HG03045 (cell line): ENCODE measurements around the gene WASL.
"Not testable (repeated sequence)": the region's sequence is repeated elsewhere in the genome, so short reads cannot be mapped to it uniquely, and the experiment has no call there.

Experiments used
- ATAC-seq: cut with Tn5 transposase; IDR thresholded peaks from one replicate; pipeline ENCODE4 v1.9.1; 2021; ENCODE audit warnings: mild to moderate bottlenecking, moderate library complexity; ENCODE audit not compliant: unreplicated experiment

WASL gene

DNA sequence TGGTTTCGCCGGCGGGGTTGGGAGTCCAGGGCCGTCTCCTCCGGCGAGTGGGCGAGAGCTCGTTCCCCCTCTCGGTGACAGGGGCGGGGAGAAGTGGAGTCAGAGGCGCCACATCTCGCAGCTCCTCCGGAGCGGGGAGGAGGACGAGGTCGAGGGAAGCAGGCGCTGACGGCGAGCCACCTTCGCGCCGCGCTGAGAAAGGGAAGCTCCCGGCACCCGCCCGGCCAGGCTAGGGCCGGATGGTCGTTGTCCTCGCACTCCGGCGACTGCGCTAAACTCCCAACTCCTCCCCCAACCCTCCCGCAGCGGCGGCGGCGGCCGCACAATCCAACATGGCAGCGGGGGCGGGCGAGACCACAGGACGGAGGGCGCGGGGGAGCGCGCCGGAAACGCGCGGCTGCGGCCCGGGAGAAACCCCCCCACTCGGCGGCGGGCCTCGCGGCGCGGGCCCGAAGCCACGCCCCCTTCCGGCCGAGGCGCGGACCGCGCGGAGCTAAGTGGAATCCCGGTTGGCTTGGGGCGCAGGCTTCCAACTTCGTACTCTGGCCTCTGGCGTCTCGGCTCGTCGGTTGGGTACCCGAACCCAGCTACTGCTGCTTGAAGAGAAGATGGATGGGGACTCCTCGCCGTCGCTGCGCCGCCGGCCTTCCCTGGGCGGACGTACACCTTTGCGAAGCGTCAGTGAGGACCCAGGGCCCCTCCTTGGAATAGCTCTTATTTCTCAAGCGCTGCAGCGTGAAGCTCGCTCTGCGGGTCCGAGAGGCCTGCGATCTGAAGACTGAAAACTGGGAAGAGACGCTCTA lies at the start of gene WASL:
WASL (minus strand) TSS at position 270 of the 803 bp plus-strand sequence; CDS start at position 1, 269 bp downstream.
- ATAC-seq: peak; percentile 81

- no peak for ATAC-seq
Measured at GRCh38 chr7:123797673-123798531, 49.1 kb upstream of the WASL start.

DNA sequence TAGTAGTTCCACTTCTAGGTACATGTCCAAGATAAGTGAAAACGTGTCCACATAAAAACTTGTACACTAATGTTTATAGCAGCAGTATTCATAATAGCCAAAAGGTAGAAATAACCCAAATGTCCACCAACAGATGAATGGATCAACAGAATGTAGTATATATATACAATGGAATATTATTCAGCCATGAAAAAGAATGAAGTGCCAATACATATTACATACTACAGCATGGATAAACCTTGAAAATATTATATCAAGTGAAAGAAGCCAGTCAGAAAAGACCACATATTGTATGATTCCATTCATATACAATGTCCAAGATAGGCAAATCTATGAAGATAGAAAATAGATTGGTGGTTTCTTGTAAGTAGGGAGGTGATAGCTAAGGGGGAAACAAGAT lies 47.8 kb upstream of the WASL start:
- no peak for ATAC-seq

DNA sequence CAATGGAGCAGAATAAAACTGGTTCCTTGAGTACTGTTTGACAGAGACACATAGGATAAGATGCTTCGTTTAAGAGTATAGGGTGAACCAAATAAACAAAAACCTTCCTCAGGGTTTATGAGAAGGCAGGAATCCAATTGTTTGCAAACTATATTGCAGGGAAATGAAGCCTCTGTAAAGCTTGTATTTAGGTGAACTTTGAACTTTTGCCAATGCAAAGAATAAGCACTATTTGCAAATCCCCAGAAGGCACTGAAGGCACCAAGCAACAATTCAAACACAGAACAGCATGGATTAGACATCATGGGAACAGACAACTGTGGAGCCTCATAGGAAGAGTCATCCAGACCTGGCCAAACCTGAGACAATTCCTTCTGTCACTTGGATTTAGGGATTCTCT lies 47.1 kb upstream of the WASL start:
- ATAC-seq: no peak

- not testable (repeated sequence) for ATAC-seq
Measured at GRCh38 chr7:123795116-123795515, 46.3 kb upstream of the WASL start.

GRCh38 chr7:123792547-123792946 lies 43.7 kb upstream of the WASL start:
- ATAC-seq: no peak

DNA sequence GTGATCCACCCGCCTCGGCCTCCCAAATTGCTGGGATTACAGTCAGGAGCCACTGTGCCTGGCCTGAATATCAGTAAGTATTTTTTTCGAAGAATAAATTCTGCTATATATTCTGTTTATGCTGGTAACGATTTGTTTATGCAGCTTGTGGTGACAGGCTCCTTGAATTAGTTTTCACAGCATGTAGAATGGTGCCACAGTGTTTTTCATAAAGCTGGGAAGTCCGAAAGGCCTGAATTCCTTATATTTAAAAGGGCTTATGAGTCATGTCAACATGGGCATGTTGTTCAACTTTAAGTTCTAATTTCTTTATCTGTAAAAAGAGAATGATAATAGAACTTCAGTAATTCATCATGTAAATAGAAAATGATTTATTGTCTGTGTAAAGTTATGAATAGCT lies 42.2 kb upstream of the WASL start:
- no peak for ATAC-seq

- ATAC-seq: no peak
Measured at GRCh38 chr7:123789817-123790216, 41.0 kb upstream of the WASL start.

- no peak for ATAC-seq
Measured at GRCh38 chr7:123789206-123789784, 40.5 kb upstream of the WASL start.

GRCh38 chr7:123788584-123788983 lies 39.8 kb upstream of the WASL start:
- no peak for ATAC-seq

DNA sequence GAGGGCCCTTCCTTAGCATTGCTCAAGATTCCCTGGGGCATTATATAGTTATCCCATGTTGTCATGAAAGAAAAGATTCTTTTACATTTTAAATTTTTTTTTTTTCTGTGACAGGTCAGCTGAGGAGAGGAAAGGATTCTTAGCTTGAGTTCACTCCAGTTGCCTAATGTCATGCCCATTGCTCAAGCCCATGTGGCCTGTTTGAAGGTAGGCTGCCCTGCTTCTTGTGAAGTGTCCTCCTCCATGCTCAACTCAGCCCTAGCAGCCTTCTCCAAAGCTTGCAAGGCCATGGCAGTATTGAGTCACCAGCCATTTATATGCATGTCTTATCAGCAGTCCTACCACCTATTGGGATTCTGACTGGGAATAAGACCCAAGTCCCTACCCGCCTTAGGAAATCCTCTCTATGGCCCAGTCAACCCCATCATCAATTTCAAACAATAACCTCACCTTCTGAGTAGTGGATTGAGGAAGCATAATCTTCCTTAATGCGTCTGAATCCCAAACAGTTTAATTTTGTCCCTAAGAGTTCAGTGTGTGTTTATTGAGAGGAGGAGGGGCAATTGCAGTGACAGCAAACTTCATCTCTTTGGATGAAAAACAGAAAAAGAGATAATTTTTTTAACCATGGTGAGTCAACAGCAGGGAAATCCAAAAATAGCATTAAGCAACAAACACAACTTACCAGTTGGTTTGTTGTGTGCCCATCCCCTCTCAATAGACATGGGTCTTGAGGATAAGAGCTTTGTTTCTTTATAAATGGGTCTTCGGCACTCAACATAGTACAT lies 38.6 kb upstream of the WASL start:
- ATAC-seq: no peak

DNA sequence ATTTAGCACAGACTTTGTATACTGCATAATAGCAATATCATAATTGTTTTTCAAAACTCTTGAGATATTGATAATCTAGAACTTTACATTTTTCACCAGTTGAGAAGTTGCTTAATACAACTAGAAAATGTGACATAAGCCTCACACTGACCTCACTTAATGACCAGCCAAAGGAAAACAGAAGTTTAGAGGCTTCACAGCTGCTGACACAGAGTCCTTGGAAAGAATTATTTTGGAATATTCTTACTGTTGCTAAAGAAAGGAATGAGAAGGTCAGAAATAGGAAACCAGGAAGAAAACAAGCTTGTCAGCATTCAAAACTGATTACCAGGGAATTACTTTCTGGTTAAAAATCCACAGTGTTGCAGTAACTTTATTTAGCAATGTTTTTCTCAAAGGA lies 35.5 kb upstream of the WASL start:
- ATAC-seq: no peak

- no peak for ATAC-seq
Measured at GRCh38 chr7:123783820-123784219, 35.0 kb upstream of the WASL start.

DNA sequence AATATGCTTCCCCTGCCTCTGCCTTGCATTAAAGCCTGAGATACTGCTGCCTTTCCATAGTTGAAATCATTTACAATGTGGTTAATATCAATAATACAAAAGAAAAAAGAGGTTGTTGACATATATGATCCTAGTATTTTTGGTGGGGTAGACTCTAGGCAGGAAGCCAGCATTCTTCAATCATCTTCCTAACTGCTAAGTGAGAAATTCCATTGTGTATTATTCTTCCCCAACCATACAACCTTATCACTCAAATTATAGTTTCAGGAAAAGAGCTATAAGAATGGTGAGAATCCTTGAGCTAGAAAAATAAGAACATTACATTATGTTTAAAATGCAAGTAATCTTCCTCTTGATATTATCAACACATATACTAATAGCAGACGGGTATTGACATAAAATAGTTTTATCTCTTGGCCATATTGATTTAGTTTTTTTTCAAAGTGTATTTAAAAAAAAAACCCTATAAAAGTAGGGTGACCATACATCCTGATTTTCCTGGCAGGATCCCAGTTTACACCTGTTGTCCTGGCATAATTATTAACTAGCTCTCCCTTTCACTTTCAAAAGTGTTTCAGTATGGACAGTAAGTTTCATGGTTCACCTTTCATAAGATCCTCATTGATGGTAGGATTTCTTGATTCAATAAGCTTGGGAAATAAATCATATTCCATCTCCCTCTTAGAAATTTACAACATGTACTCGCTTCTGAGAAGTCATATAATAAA lies 33.4 kb upstream of the WASL start:
- ATAC-seq: no peak

- not testable (repeated sequence) for ATAC-seq
Measured at GRCh38 chr7:123780472-123780871, 31.7 kb upstream of the WASL start.

GRCh38 chr7:123774496-123774895 lies 25.7 kb upstream of the WASL start:
- ATAC-seq: no peak

DNA sequence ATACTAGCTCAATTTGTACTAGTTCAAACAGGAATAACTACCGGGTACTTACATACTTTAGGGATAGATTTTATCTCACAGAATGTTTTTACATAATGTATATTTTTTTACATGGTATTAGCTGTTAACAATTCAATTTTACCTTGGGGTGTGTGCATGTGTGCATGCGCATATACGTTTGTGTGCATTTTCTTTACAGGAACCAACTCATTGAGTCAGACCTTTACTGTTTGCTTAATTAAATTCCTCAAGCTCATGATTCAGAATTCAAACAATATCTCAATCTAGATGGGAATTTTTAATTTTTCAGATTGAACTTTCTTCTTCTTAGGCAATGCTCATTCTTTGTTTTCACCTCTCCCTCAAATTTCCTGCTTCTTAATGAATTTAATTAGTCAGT lies 24.7 kb upstream of the WASL start:
- no peak for ATAC-seq

DNA sequence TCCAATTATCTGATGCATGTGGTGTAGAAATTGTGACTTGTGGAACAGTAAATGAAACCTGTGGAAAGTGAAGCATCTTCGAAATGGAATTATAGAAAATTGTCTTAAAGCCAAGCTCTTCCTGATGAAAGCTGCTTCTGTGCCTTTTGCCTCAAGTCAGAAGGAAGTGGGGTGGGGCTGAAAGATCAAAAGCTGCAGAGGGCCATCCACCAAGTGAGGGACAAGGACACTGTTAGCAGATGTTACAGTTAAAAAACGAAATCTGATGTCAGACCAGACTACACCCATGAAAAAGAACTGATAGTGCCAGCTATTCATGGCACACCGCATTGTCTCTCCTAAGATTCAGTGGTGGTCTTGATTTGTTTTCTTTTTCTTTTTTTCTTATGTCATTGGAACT lies 23.8 kb upstream of the WASL start:
- ATAC-seq: no peak

- ATAC-seq: no peak
Measured at GRCh38 chr7:123771846-123772245, 23.0 kb upstream of the WASL start.

- ATAC-seq: no peak
Measured at GRCh38 chr7:123771256-123771655, 22.5 kb upstream of the WASL start.
